HG03520 (cell line): ENCODE results near the gene PTPRO.
"Not testable (repeated sequence)": the region's sequence is repeated elsewhere in the genome, so short reads cannot be mapped to it uniquely, and the experiment has no call there.

ENCODE experiments used
- ATAC-seq: cut with Tn5 transposase; IDR thresholded peaks from one replicate; pipeline ENCODE4 v1.9.1; 2021; ENCODE audit warnings: mild to moderate bottlenecking, moderate library complexity; ENCODE audit not compliant: unreplicated experiment

The PTPRO gene

GRCh38 chr12:15599266-15600037, 277.1 kb downstream of the PTPRO start:
- no peak for ATAC-seq

GRCh38 chr12:15600223-15600935, 278.1 kb downstream of the PTPRO start:
- ATAC-seq, result no peak

- no peak for ATAC-seq
These were observed 279.0 kb downstream of the PTPRO start for GRCh38 chr12:15601210-15601800.

- ATAC-seq, result no peak
These were observed 279.9 kb downstream of the PTPRO start for GRCh38 chr12:15602051-15602672.

- no peak for ATAC-seq
These were observed 281.3 kb downstream of the PTPRO start for GRCh38 chr12:15603474-15604085.

- ATAC-seq, result no peak
These were observed 283.7 kb downstream of the PTPRO start for GRCh38 chr12:15605881-15606590.

GRCh38 chr12:15608406-15608805, 286.1 kb downstream of the PTPRO start:
- no peak for ATAC-seq

GRCh38 chr12:15608941-15609340, 286.6 kb downstream of the PTPRO start:
- no peak for ATAC-seq

- ATAC-seq, result no peak
These were observed 291.7 kb downstream of the PTPRO start for GRCh38 chr12:15613981-15614380.

- not testable (repeated sequence) for ATAC-seq
These were observed 294.2 kb downstream of the PTPRO start for GRCh38 chr12:15616495-15616894.

- no peak for ATAC-seq
These were observed 298.6 kb downstream of the PTPRO start for GRCh38 chr12:15620741-15621539.

GRCh38 chr12:15625075-15625474, 302.8 kb downstream of the PTPRO start:
- no peak for ATAC-seq

GRCh38 chr12:15627995-15628945, 306.0 kb downstream of the PTPRO start:
- no peak for ATAC-seq

- ATAC-seq, result no peak
These were observed 306.8 kb downstream of the PTPRO start for GRCh38 chr12:15629108-15629507.

- ATAC-seq, result no peak
These were observed 307.5 kb downstream of the PTPRO start for GRCh38 chr12:15629761-15630160.

GRCh38 chr12:15631007-15631715, 308.9 kb downstream of the PTPRO start:
- ATAC-seq, result no peak

- ATAC-seq, result no peak
These were observed 310.4 kb downstream of the PTPRO start for GRCh38 chr12:15632708-15633107.

GRCh38 chr12:15633201-15633600, 310.9 kb downstream of the PTPRO start:
- ATAC-seq, result no peak
